ENCODE results near the gene CWC22. TPM values are rescaled to one million over a fixed set of nuclear protein-coding genes. Genes with fewer than 3 reads are reported as not detected.

CWC22 gene
- total RNA-seq, 3 donors from 2014 or later (not counting 1 experiment from before 2014, with no cell fraction given): 14.9 to 20.3 (median 16.1) TPM

DNA sequence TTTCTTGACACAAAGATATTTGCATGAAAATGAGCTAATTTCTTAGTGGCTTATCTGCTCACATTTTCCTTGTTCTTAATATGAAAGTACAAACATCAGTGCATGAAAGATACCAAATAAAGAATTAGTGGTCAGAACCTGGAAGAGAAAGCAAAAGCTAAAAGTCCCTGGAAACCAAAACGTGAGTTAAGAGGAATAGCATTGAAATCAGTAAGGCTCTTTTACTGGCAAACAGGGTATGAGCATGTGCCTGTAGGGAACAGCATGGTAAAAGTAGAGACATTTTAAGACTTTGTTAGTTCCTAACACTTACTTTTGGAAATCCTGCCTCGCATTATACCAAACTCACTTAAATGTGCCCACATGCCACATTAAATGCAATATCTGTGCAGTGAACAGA lies 31.9 kb upstream of the CWC22 start:
- intact Hi-C loops (cut with micrococcal nuclease): no loop called here
- Mint-ChIP-seq H3K36me3 (no peaks in the 10 kb centered on the region), H3K4me1 (no peaks in the 10 kb centered on the region), H3K9me3 (no peaks in the 10 kb centered on the region), H3K27me3 (ENCODE audit: low read depth in 2 of 2) (peaks cover 5 to 46% of the 10 kb centered on the region in 2 donors), H3K4me3 (no peak overlapping the region), H3K27ac (no peak overlapping the region)
- no peak overlapping the region for H3K27ac ChIP-seq (ENCODE audit: low read length)
- ATAC-seq (no peak), DNase-seq (no peak)
- no peak overlapping the region for H3K4me3 ChIP-seq (ENCODE audit: low read length)
- WGBS (ENCODE audit: insufficient coverage): 48% methylated on average over 1 of the region's 2 CpGs
- TF ChIP-seq, protein P1, sequence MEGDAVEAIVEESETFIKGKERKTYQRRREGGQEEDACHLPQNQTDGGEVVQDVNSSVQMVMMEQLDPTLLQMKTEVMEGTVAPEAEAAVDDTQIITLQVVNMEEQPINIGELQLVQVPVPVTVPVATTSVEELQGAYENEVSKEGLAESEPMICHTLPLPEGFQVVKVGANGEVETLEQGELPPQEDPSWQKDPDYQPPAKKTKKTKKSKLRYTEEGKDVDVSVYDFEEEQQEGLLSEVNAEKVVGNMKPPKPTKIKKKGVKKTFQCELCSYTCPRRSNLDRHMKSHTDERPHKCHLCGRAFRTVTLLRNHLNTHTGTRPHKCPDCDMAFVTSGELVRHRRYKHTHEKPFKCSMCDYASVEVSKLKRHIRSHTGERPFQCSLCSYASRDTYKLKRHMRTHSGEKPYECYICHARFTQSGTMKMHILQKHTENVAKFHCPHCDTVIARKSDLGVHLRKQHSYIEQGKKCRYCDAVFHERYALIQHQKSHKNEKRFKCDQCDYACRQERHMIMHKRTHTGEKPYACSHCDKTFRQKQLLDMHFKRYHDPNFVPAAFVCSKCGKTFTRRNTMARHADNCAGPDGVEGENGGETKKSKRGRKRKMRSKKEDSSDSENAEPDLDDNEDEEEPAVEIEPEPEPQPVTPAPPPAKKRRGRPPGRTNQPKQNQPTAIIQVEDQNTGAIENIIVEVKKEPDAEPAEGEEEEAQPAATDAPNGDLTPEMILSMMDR (IDR thresholded peaks at IDR 0.05): no peak
- no peaks in the 10 kb centered on the region for H3K36me3 ChIP-seq (ENCODE audit: control insufficient read depth, insufficient read depth, low read length)
- H3K4me1 ChIP-seq (ENCODE audit: control insufficient read depth, insufficient read depth, low read length): no peaks in the 10 kb centered on the region
- no peaks in the 10 kb centered on the region for H3K9me3 ChIP-seq (ENCODE audit: control insufficient read depth, insufficient read depth, low read length)
- peaks cover 7% of the 10 kb centered on the region for H3K27me3 ChIP-seq (ENCODE audit: control insufficient read depth, insufficient read depth, low read length)

DNA sequence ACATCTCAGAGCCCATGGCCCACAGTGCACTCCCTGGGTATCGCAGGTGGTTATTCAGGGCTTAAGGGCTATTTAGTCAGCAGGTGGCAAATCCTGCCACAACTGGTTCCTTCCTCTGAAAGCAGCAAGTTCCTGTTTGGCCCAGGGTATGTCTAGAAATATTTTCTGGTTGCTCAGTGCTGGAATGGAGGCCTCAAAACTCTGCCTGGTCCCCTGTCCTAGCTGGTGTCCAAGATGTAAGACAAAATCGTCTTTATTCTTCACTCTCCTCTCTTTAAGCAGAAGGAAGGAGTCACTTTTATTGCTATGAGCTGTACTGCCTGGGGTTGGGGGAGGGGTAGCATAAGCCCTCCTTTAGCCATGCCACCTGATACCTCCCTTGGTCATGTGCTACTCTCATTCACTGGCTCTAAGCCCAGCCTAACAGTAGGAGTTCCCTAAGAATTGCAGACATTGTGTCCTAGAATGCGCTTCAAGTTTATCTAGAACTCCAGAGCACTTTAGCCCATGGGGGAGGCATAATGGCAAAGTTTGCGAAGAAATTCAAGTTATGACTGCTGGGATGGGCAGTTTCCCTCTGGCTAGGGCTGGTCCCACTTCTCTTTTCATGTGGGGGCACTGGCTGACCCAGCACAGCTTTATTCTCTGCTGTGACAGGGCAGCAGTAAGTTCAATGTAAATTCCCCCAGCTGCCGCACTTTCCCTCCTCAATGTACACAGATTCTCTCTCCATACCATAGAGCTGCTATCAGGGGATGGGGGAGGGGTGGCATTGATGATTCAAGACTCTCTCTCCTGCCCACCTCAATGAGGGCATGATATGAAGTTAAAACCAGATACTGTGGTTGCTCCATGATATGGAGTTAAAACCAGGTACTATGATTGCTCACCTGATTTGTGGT lies 27.1 kb upstream of the CWC22 start:
- Mint-ChIP-seq H3K36me3 (peaks cover 28% of the 10 kb centered on the region), H3K27me3 (ENCODE audit: low read depth in 2 of 2) (peaks cover 4 to 60% of the 10 kb centered on the region in 2 donors), H3K4me1 (no peaks in the 10 kb centered on the region), H3K4me3 (no peak overlapping the region), H3K9me3 (peaks cover 0 to 6% of the 10 kb centered on the region in 2 donors), H3K27ac (no peak overlapping the region)
- ATAC-seq (no peak), DNase-seq (no peak)
- Histone ChIP-seq H3K4me1 (ENCODE audit: control insufficient read depth, insufficient read depth, low read length) (no peaks in the 10 kb centered on the region), H3K4me3 (ENCODE audit: low read length) (no peak overlapping the region), H3K36me3 (ENCODE audit: control insufficient read depth, insufficient read depth, low read length) (no peaks in the 10 kb centered on the region), H3K27ac (ENCODE audit: low read length) (no peak overlapping the region), H3K9me3 (ENCODE audit: control insufficient read depth, insufficient read depth, low read length) (no peaks in the 10 kb centered on the region), H3K27me3 (ENCODE audit: control insufficient read depth, insufficient read depth, low read length) (peaks cover 2% of the 10 kb centered on the region)
- TF ChIP-seq, protein P1 (IDR thresholded peaks at IDR 0.05): no peak
- 77% methylated on average over 3 of the region's 5 CpGs for WGBS (ENCODE audit: insufficient coverage)
- intact Hi-C loops (cut with micrococcal nuclease): no loop called here

DNA sequence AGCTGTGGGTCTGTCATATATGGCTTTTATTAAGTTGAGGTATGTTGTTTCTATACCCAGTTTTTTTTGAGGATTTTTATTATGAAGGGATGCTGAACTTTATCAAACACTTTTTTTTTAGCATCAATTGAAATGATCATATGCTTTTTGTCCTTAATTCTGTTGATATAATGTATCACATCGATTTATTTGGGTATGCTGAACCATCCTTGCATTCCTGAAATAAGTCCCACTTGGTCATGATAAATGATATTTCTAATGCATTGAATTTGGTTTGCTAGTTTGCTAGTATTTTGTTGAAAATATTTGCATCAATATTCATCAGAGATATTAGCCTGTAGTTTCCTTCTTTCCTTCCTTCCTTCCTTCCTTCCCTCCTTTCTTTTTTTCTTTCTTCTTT lies 22.5 kb upstream of the CWC22 start:
- H3K4me1 Mint-ChIP-seq: no peaks in the 10 kb centered on the region
- TF ChIP-seq, protein P1 (IDR thresholded peaks at IDR 0.05): no peak
- no peak overlapping the region for H3K4me3 Mint-ChIP-seq
- DNase-seq (no peak), ATAC-seq (no peak)
- peaks cover 2 to 6% of the 10 kb centered on the region in 2 donors for H3K9me3 Mint-ChIP-seq
- intact Hi-C loops (cut with micrococcal nuclease): no loop called here
- Histone ChIP-seq H3K4me3 (ENCODE audit: low read length) (no peak overlapping the region), H3K27ac (ENCODE audit: low read length) (no peak overlapping the region), H3K4me1 (ENCODE audit: control insufficient read depth, insufficient read depth, low read length) (no peaks in the 10 kb centered on the region), H3K9me3 (ENCODE audit: control insufficient read depth, insufficient read depth, low read length) (no peaks in the 10 kb centered on the region), H3K36me3 (ENCODE audit: control insufficient read depth, insufficient read depth, low read length) (no peaks in the 10 kb centered on the region), H3K27me3 (ENCODE audit: control insufficient read depth, insufficient read depth, low read length) (peaks cover 2% of the 10 kb centered on the region)
- H3K27ac Mint-ChIP-seq: no peak overlapping the region
- H3K36me3 Mint-ChIP-seq: peaks cover 34% of the 10 kb centered on the region
- WGBS (ENCODE audit: insufficient coverage): 100% methylated on average over 1 of the region's 1 CpG
- H3K27me3 Mint-ChIP-seq (ENCODE audit: low read depth in 2 of 2): peaks cover 8 to 65% of the 10 kb centered on the region in 2 donors

Measured in natural killer cell (primary cell).